OCI-M2 (cell line): Measurements from ENCODE around the gene RPGRIP1L.
"Not testable (repeated sequence)": the region's sequence is repeated elsewhere in the genome, so short reads cannot be mapped to it uniquely, and the experiment has no call there.

Source experiments
- DNase-seq: peaks from one replicate; lab custom pipeline; 2025; ENCODE audit not compliant: unreplicated experiment; lab: John Stamatoyannopoulos, UW

Gene RPGRIP1L

DNA sequence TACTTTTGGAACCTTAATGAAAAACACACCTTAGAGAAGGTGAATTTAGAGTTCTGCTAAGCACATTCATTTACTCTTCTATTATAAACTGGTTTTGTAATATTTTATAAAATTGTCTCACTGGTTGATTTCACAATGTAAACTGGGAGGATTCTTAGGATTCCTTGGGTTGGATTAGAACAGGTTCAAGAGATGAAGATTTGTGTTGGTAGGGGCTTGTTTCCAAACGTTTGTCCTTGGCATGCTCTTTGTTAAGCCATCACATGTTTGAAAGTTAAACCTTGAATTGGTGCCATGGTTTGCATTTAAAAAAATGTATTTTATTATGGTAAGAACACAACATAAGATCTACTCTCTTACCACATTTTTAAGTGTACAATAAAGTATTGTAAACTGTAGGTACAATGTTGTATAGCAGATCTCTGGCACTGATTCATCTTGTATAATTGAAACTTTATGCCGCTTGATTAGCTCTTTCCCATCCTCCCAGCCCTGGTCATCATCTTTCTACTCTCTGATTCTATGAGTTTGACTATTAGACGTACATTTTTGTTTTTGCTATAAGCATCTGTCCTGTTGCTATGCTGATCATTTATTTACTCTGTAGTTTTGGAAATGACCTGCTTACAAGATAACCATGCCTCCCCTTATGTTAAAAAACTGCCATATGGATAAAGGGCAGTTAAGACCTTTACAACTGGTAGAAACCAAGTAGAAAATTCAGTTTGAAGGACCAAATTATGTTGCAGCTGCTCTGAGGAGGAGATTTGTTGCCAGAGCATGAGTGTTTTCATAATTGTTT is 9.9 kb upstream of the RPGRIP1L start:
- DNase-seq = no peak

DNA sequence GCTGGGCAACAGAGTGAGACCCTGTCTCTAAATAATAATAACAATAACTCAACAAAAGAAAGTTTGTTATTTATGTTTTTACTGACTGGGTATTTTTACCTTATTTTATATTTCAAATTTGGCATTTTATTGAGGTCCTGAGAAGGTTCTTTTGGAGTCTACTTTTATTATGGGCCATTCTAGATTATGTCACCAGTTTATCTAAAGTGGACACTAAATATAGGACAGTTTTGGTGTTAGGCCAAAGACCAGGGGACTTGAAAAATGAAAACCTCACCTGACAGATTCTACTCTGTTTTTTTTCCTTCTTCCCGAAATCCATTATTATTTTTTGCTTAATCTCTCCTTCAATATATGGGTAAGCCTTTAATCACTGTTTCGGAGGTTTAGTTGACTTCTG is 8.4 kb upstream of the RPGRIP1L start:
- DNase-seq = no peak

DNA sequence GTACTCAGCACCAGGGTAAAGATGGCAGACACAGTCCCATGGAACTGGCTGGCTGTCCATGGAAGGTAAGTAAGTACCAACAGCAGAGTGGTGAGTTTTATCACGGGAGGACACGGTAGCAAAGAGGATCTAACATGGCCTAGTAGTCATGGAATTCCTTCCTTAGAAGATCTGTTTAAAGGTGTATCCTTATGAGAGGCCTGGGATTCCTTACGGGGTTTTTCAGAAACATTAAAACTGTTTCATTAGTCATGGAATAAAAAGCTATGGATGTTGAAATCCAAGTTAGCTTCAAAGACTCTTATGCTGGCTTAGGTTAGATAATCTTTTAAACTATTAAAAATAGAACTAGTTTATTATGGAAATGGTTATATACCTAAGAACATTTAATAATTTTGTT is 7.7 kb upstream of the RPGRIP1L start:
- no peak for DNase-seq

DNA sequence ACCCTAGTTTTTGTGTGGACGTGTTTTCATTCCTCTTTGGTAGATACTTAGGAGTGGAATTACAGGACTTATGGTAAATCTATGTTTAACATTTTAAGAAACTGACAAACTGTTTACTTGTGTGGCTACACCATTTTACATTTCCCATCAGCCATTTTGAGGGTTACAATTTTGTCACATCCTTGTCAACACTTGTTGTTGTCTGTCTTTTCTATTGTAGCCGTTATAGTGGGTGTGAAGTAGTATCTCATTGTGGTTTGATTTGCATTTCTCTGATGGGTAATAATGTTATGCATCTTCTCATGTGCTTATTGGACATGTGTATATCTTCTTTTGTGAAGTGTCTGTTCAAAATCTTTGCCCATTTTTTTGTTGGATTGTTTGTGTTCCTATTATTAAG is 4.8 kb upstream of the RPGRIP1L start:
- DNase-seq = no peak

DNA sequence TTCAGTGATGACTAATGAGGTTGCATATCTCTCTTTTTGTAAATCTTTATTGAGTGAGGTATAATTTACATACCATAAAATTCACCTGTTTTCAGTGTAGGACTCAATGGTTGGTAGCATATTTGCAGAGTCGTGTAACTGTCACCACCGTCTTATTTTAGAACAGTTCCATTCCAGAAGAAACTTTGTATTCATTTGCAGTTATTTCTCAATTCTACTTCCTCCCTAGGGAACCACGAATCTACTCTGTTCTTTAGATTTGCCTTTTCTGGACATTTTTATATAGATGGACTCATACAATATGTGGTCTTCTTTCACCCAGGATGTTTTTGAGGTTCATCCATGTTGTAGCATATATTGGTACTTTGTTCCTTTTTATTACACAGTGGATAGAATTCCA is 4.0 kb upstream of the RPGRIP1L start:
- no peak for DNase-seq

DNA sequence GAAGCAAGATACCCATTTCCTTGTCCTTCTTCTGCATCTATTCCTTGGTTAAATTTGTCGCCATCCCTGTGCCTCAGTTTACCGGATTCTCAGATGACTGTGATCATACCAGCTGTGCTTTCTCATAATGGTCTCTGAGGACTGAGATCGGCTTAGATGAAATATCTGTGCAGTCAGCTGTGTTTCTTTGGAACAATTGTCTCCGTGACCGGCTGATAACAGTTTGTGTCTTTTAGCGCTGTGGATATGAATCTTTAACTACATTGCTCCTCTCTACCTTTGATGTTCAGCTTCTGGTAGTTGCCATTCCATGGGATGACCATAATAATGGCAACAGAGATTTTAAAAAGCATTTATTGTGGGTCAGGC is 770 bp upstream of the RPGRIP1L start:
- no peak for DNase-seq

DNA sequence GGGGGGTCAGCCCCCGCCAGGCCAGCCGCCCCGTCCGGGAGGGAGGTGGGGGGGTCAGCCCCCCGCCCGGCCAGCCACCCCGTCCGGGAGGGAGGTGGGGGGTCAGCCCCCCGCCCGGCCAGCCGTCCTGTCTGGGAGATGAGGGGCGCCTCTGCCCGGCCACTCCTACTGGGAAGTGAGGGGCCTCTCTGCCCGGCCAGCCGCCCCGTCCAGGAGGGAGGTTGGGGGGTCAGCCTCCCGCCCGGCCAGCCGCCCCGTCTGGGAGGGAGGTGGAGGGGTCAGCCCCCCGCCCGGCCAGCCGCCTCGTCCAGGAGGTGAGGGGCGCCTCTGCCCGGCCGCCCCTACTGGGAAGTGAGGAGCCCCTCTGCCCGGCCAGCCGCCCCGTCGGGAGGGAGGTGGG is 5.4 kb downstream of the RPGRIP1L start:
- DNase-seq = not testable (repeated sequence)

DNA sequence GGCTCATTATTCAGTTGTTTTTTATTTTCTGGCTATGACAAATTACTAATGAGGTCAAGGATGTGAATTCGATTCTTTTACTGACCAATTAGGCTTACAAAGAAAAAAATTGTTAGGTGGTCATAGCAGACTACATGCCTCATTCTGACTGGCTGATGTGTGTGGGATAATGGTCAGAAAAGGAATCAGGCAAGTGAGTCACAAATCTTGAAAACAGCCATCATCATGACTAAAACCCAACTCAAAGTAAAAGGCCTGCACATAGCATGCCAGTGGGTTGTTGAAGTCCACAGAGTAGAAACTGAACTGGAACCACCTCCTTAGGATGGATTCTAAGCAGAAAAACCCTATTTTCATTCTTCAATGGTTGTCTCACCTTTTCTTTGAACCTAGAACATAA is 8.6 kb downstream of the RPGRIP1L start:
- no peak for DNase-seq

DNA sequence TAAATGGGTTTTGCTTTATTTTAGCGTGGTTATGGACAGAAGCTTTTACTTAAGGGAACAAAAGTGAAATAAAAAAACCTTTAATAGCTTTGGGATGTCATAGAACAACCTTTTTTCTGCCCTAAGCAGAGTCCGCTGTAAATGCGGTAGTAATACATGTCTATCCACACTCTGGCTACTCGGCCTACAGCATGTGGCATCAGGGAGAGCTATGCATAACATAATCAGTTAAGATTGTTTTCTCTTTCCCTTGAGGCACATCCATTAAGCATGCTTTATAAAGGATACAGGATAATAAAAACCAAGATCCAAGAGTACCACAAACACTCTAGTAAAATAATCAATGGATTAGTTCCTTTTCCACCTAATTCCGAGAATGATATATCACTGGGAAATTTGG is 10.3 kb downstream of the RPGRIP1L start:
- no peak for DNase-seq

DNA sequence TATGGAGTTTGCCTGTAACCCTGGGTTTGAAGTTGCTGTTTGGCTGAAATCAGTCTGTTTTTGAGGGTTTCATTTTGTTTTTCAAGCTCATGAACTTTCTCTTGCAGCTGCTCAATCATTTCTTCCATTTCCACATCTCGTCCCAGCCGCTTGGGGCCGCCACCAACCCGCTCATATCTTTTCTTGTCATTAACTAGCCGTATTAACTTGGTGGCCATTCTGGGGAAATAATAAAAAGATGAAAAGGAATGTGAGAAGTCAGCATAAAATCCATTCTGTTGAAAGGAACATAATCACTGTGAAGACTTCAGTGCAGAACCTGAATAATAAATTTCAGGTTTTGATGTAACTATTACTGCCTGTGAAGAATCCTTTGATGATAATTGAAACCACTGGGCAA is 11.5 kb downstream of the RPGRIP1L start:
- no peak for DNase-seq

DNA sequence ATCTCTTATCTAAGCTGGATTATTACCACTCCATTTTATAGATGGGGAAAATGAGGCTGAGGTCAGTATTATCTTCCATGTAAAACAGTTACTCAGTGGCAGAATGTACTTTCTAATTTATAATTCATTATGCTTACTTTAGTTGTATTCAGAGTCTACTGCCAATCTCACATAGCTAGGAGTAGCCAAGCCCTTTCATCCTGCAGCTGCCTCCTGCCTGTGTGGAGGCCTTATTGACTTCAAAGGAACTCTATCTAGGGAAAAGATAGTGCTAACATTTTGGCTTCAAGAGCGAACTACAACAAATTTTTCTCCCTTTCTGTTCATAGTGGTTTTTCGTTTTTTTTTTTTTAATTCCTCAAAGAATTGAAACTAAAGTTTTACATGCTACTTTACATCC is 12.9 kb downstream of the RPGRIP1L start:
- DNase-seq = no peak

DNA sequence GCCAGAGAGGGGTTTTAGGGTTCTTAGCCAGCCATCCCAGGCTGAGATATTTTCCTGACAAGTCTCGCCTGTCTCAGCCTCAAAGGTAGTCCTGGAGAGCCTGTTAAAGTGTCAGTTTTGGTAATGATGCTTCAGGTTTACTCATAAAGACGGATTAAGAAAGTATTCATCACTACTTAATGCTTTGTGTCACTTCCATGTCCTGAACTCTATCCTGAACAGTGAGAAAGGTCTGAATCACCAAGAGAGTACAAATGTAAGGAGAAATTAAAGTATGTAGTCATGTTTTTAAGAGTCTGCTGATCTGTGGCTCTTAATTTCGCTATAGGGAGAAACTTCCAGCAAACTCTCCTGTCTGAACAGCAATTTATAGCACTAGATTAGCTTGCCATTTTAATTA is 14.0 kb downstream of the RPGRIP1L start:
- DNase-seq = no peak

DNA sequence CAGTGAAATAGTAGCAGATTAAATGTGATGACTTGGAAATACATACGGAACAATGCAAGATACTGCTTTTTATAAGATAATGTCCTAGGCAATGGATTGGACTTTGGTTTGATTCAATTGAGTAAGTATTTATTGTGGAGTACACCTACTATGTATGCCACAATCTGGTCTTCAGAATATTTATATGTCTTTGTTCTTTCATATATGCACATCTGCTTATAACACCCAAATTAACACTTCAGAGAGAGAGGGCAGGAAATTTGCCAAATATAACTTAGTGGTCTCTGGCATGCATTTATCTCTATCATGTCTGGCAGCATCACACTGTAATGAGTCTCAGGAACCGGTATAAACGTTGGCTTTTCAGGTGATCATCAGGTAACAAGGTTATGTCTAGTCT is 16.9 kb downstream of the RPGRIP1L start:
- DNase-seq = no peak

DNA sequence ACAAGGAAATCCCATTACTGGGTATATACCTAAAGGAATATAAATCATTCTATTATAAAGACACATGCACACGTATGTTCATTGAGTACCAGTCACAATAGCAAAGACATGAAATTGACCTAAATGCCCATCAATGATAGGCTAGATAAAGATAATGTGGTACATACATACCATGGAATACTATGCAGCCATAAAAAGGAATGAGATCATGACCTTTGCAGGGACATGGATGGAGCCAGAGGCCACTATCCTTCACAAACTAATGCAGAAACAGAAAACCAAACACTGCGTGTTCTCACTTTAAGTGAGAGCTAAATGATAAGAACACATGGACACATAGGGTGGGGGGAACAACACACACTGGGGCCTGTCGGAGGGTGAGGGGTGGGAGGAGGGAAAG is 18.3 kb downstream of the RPGRIP1L start:
- not testable (repeated sequence) for DNase-seq

DNA sequence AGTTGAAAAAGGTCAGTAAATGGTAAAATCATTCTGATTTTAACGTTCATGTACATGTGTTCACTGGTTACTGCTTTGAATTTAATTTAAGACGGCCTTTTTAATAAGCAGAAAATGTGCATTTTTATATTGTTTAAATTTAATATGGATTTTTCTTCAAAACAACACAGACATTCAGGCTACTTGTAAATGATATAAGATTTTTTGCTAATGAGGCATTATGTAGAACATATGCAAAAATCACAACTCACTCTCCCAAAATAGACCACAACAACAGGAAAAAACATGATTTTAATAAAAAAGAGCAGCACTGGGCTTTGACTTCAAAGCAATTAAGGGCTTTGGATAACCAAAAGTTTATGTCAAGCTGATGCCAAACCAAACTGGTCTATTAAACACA is 22.3 kb downstream of the RPGRIP1L start:
- no peak for DNase-seq

DNA sequence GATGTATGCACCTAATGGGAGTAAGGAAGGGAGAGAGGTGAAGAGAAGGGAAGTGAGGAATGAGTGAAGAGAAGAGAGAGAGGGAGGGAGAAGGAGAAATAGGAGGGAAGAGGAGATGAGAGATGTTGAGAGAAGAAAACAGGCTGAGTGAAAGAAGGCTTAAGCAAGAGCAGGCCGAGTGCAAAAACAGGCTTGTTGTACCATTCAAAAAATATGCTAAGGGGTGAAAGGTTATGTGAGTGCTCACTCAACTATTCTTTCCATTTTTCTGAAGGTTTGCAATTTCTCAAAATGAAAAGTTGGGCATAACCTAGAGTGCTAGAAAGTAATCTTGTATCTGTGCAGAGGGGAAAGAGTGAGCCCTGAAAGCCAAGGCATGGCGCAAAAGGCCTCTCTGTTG is 22.9 kb downstream of the RPGRIP1L start:
- DNase-seq = no peak

DNA sequence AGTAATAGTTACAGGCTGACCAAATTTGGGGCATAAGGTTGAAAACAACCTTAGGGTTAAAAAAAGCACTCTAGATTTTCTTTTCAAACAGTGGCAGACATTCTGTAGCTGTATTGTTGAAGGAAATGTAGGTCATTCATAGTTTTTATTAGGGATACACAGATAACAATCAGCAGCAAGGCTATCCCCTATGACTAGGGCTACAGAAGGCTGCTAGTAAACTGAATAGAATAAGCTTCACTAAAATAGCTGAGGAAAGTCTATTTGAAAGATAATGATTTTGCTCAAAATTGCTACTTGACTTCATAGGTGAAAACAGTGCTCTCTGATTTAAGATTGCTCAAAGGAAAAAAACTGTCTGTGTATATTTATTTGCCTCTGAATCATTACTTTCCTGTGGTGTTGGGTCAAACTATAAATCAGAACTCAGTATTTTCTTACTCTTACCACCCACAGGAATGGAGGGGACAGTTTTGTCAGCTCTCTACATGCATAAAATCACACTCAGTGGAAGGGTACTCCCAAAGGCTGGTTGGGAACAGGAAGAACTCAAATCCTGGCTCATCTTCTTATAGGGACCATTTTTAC is 24.8 kb downstream of the RPGRIP1L start:
- no peak for DNase-seq

DNA sequence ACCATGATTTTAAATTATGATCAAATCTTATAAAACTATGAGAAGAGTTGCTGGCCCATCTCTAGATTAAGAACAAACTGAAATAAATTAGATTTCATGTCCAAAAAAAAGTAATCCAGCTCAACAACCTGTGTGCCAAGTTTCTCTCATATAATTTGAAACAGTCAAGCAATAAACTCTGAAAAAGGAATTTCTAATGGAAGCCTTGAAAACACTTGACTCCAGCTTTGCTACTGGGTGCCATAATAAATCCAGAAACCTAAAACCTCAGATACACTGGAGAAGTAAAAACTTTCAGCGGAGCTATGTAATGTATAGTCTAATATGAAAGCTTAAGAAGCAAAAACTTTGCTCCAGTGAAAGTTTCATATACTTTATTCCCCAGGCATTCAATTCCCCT is 25.5 kb downstream of the RPGRIP1L start:
- no peak for DNase-seq

DNA sequence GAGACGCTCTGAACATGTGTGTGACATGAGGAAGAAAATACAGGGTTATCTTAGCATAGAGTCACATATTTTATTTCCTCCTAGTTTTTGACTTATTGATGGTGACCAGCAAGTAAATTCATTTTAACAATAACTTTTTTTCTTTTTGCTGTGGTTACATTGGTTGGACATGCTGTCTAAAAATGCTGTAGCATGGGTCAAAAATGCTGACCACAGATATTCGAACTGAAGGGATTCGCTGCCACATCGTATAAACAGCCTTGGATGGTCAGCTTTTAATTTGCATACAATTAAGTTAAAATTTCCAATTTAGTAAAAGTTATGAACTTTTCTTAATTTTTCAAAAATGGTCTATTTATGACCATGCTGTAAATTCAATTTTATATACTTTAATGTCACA is 30.5 kb downstream of the RPGRIP1L start:
- DNase-seq = no peak

DNA sequence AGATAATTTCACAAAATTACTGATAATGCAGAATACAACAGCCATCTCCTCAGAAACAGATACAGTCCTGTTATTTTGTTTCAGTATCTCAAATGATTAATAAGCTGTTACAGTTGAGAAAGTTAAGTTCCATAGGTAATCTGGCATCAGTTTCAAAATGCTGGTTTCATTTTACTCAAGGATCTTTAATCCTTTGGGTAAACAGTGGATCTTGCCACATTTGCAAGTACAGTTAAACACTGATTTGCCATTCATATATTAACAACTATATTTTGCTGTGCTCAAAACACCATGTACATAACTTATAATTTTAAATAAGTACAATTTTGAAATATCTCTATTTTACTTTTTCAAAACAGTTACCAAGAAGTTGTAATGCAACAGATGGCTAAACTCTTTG is 31.2 kb downstream of the RPGRIP1L start:
- DNase-seq = no peak

DNA sequence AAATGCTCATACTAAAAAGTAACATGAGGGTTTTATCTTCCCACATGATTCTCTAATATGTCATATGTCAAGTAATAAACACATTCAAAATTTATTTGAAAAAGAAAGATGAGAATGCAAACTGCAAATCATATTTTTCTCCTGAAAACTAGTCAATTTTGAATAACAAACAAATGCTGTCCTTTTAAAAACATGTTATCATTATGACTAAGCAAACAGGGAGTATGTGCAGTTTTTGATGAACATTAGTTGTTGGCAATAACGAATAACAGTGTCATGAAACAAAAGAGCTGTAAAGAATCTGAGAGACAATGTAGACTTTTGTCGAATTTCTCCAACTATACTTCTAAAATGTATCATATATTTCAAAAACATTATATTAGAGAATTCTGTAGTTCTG is 34.8 kb downstream of the RPGRIP1L start:
- DNase-seq = no peak

DNA sequence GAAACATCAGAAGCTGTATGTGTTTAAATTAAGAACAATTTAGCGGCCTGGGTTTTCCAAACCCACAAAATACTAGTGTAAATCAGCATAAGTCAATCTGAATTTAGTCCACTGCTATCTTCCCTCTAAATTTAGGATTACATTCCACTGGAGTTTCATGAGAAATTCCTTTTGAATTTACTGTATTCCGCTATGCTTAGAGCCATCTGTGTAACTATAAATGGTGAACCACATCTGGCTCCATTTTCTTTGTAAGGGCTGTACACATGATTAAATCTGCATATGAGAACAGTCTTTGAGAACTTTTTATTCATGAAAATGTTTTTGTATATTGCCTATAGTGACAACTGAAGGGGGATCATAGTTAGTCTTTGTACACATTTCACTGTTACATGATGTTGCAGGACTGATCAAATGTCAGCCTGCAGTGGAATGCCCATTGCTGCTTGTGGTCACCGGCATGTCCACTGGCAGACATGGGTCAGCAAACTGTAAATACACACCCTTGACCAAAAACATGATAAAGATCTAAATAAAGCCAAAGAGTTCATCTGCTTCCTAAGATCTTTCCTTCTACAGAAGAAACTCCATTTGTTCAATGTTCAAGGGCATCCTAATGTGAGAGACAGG is 36.8 kb downstream of the RPGRIP1L start:
- DNase-seq = no peak
